H1 (cell line): ENCODE data around the gene TRIM10. TPM values are rescaled to one million over a fixed set of nuclear protein-coding genes. Genes with fewer than 3 reads are reported as not detected.

Experiments
- CTCF ChIA-PET: fragments of 300-600 bp; sonication (Branson Sonifier 250); formaldehyde crosslinking; loops from one replicate; lab custom pipeline; 2021; ENCODE audit not compliant: partially characterized antibody; lab: Charles Lee
- POLR2A ChIA-PET: fragments of 300-600 bp; sonication (Branson Sonifier 250); formaldehyde crosslinking; loops from one replicate; lab custom pipeline; 2021; ENCODE audit warnings: inconsistent platforms; ENCODE audit not compliant: partially characterized antibody; lab: Charles Lee
- DNase-seq, 2 experiments: peaks; one replicate each; pipeline versions ENCODE4 v3.0.0 to v3.0.0-alpha.2; 2010 to 2022; ENCODE audit warnings: low spot score in 2 of 2, low read depth in 1 of 2, mixed read lengths in 1 of 2
- FAIRE-seq: peaks from 2 replicates; lab custom pipeline; 2011; peaks lifted over from hg19 to GRCh38; lab: Jason Lieb, UNC
- H2AFZ ChIP-seq: 2 replicates; pipeline ENCODE4 v1.8.1; 2012; ENCODE audit warnings: low read length, inconsistent platforms
- H2AK5ac ChIP-seq: 2 replicates; pipeline ENCODE4 v1.6.1; 2013; ENCODE audit warnings: low read depth, low read length
- H2BK120ac ChIP-seq: replicated peaks from 2 replicates; pipeline ENCODE3; 2013; ENCODE audit warnings: low read depth, low read length, inconsistent platforms
- H2BK12ac ChIP-seq: 2 replicates; pipeline ENCODE4 v1.6.1; 2013; ENCODE audit warnings: low read depth, low read length
- H2BK15ac ChIP-seq: 2 replicates; pipeline ENCODE4 v1.6.1; 2013; ENCODE audit warnings: low read length
- H2BK20ac ChIP-seq: 2 replicates; pipeline ENCODE4 v1.6.1; 2013; ENCODE audit warnings: low read length
- H2BK5ac ChIP-seq: 2 replicates; pipeline ENCODE4 v1.6.1; 2013; ENCODE audit warnings: low read depth, low read length
- H3K14ac ChIP-seq: 2 replicates; pipeline ENCODE4 v1.6.1; 2013; ENCODE audit warnings: inconsistent platforms; ENCODE audit not compliant: insufficient read length
- H3K18ac ChIP-seq: 2 replicates; pipeline ENCODE4 v1.6.1; 2013; ENCODE audit warnings: low read length; ENCODE audit errors: extremely low read depth
- H3K23ac ChIP-seq: 2 replicates; pipeline ENCODE4 v1.6.1; 2013; ENCODE audit warnings: inconsistent platforms; ENCODE audit not compliant: insufficient read length
- H3K23me2 ChIP-seq: 2 replicates; pipeline ENCODE4 v1.6.1; 2013; ENCODE audit warnings: low read depth, low read length
- H3K27ac ChIP-seq: 2 replicates; pipeline ENCODE4 v1.6.1; 2011; ENCODE audit warnings: low read depth, low read length, inconsistent platforms
- H3K27me3 ChIP-seq, 4 experiments: replicated peaks in 1 of 4; 1 replicate in 1 of 4; 2 replicates in 3 of 4; pipeline versions ENCODE4 v1.6.1 to v1.8.1; 2011 to 2013; ENCODE audit warnings: low read length in 3 of 4, mild to moderate bottlenecking in 3 of 4, inconsistent platforms in 2 of 4, mixed read lengths in 2 of 4, moderate library complexity in 1 of 4; ENCODE audit not compliant: control insufficient read depth in 3 of 4, insufficient read depth in 3 of 4; ENCODE audit errors: extremely low read depth in 1 of 4
- H3K36me3 ChIP-seq, 4 experiments: 2 replicates each; pipeline versions ENCODE4 v1.6.1 to v1.8.1; 2011 to 2013; ENCODE audit warnings: mild to moderate bottlenecking in 4 of 4, low read length in 3 of 4, moderate library complexity in 2 of 4, control low read depth in 1 of 4, inconsistent platforms in 1 of 4; ENCODE audit not compliant: insufficient read depth in 4 of 4, control insufficient read depth in 2 of 4
- H3K4ac ChIP-seq: replicated peaks from 2 replicates; pipeline ENCODE3; 2013; ENCODE audit warnings: low read length, low read depth, mixed read lengths, inconsistent platforms; ENCODE audit not compliant: insufficient read length
- H3K4me1 ChIP-seq, 4 experiments: replicated peaks in 1 of 4; 1 replicate in 1 of 4; 2 replicates in 3 of 4; pipeline versions ENCODE4 v1.6.1 to v1.8.1; 2011 to 2013; ENCODE audit warnings: low read length in 3 of 4, inconsistent platforms in 2 of 4, mixed read lengths in 1 of 4; ENCODE audit not compliant: insufficient read depth in 4 of 4, control insufficient read depth in 3 of 4
- H3K4me2 ChIP-seq, 2 experiments: 2 replicates each; pipeline versions ENCODE4 v1.6.1 to v1.8.1; 2011 to 2013; ENCODE audit warnings: low read depth in 2 of 2, low read length in 2 of 2, control low read depth in 1 of 2, inconsistent platforms in 1 of 2, mild to moderate bottlenecking in 1 of 2; ENCODE audit not compliant: insufficient read depth in 1 of 2
- H3K4me3 ChIP-seq, 4 experiments: fragments of 200-600, 300-600 bp in 1 of 4; sonication (generic), shearing (Covaris generic), sonication (Bioruptor Twin) in 1 of 4; 2 replicates each; pipeline versions ENCODE4 v1.5.1 to v1.8.1; 2011 to 2016; ENCODE audit warnings: low read length in 4 of 4, low read depth in 3 of 4, control low read depth in 2 of 4, inconsistent platforms in 2 of 4, mild to moderate bottlenecking in 2 of 4, mixed read lengths in 1 of 4, moderate library complexity in 1 of 4; ENCODE audit not compliant: insufficient read depth in 2 of 4; ENCODE audit errors: extremely low read depth in 1 of 4
- H3K56ac ChIP-seq: replicated peaks from 2 replicates; pipeline ENCODE3; 2013; ENCODE audit warnings: low read depth, mild to moderate bottlenecking, mixed read lengths, low read length, inconsistent platforms; ENCODE audit not compliant: insufficient read length
- H3K79me1 ChIP-seq: 2 replicates; pipeline ENCODE4 v1.6.1; 2013; ENCODE audit warnings: low read depth, low read length, control low read depth
- H3K79me2 ChIP-seq, 2 experiments: 2 replicates each; pipeline versions ENCODE4 v1.6.1 to v1.8.1; 2012 to 2013; ENCODE audit warnings: low read length in 2 of 2, mild to moderate bottlenecking in 2 of 2, inconsistent platforms in 1 of 2; ENCODE audit not compliant: insufficient read depth in 2 of 2, control insufficient read depth in 1 of 2
- H3K9ac ChIP-seq, 4 experiments: replicated peaks in 1 of 4; 1 replicate in 1 of 4; 2 replicates in 3 of 4; pipeline versions ENCODE4 v1.6.1 to v1.8.1; 2011 to 2013; ENCODE audit warnings: low read depth in 3 of 4, low read length in 3 of 4, control low read depth in 2 of 4, mild to moderate bottlenecking in 2 of 4, moderate library complexity in 2 of 4, inconsistent platforms in 1 of 4; ENCODE audit errors: extremely low read depth in 1 of 4
- H3K9me3 ChIP-seq, 2 experiments: 2 replicates each; pipeline versions ENCODE4 v1.6.1 to v1.8.1; 2012 to 2013; ENCODE audit warnings: mild to moderate bottlenecking in 2 of 2, moderate library complexity in 2 of 2, control low read depth in 1 of 2, inconsistent platforms in 1 of 2, low read depth in 1 of 2, low read length in 1 of 2, mixed read lengths in 1 of 2; ENCODE audit not compliant: insufficient read depth in 2 of 2
- H4K20me1 ChIP-seq, 2 experiments: replicated peaks in 1 of 2; 2 replicates each; pipeline versions ENCODE3 to v1.8.1; 2011 to 2013; ENCODE audit warnings: inconsistent platforms in 2 of 2, low read length in 2 of 2, mild to moderate bottlenecking in 1 of 2; ENCODE audit not compliant: insufficient read depth in 2 of 2, control insufficient read depth in 1 of 2
- H4K5ac ChIP-seq: 2 replicates; pipeline ENCODE4 v1.6.1; 2013; ENCODE audit warnings: low read length, low read depth, mixed read lengths, inconsistent platforms; ENCODE audit not compliant: insufficient read length
- H4K8ac ChIP-seq: 2 replicates; pipeline ENCODE4 v1.8.0; 2013; ENCODE audit warnings: mild to moderate bottlenecking, moderate library complexity, low read length, inconsistent platforms; ENCODE audit not compliant: insufficient read depth; ENCODE audit errors: extremely low read depth
- H4K91ac ChIP-seq: replicated peaks from 2 replicates; pipeline ENCODE3; 2013; ENCODE audit warnings: low read length, mixed read lengths, inconsistent platforms; ENCODE audit not compliant: insufficient read length
- BACH1 ChIP-seq: IDR thresholded peaks from 2 replicates; pipeline ENCODE4 v1.6.1; 2012; ENCODE audit warnings: low read length, improper control_type of control experiment
- BRCA1 ChIP-seq: IDR thresholded peaks from 2 replicates; pipeline ENCODE4 v1.6.1; 2012; ENCODE audit warnings: low read depth, low read length, improper control_type of control experiment
- E2F6 ChIP-seq: IDR thresholded peaks from 2 replicates; pipeline ENCODE4 v1.6.1; 2012; ENCODE audit warnings: inconsistent platforms
- EGR1 ChIP-seq: IDR thresholded peaks from 2 replicates; pipeline ENCODE4 v1.6.1; 2011; ENCODE audit warnings: low read depth, low read length, borderline replicate concordance
- MAX ChIP-seq: IDR thresholded peaks from 2 replicates; pipeline ENCODE4 v1.6.1; 2012; ENCODE audit warnings: inconsistent platforms
- WGBS, 2 experiments: shearing (Covaris generic) in 1 of 2; methylation state at CpG; one replicate each; pipeline versions ENCODE4 v1.1.6 to v1.1.7; 2013 to 2015; ENCODE audit warnings: low lambda C conversion rate in 2 of 2, mixed read lengths in 2 of 2, inconsistent platforms in 1 of 2, low coverage in 1 of 2, missing lambda C conversion rate in 1 of 2; ENCODE audit not compliant: insufficient replicate concordance in 2 of 2, insufficient coverage in 1 of 2, insufficient read length in 1 of 2; ENCODE audit errors: extremely low coverage in 1 of 2, missing lambda C conversion rate in 1 of 2; 5-methylcytosine and 5-hydroxymethylcytosine counted together
- polyA plus RNA-seq, 7 experiments: library from polyadenylated mRNA; depleted of rRNA in 3 of 7; stranded (reverse) in 5 of 7; unstranded in 2 of 7; fragments of >200 nt in 5 of 7; fragments of 200-250 nt in 2 of 7; gene quantifications; 1 replicate in 5 of 7; 2 replicates in 1 of 7; 4 replicates in 1 of 7; pipeline versions ENCODE4 v1.2.1 to v1.2.3, GENCODE V29; 2011 to 2013; ENCODE audit warnings: missing spikeins in 2 of 7, mixed read lengths in 2 of 7
- total RNA-seq: library from RNA; stranded (reverse); fragmentation: NEBNext Ultra II Directional; extraction: Animal tissue kit (Norgen Biotek cat#: 25700); gene quantifications from 2 replicates; pipeline ENCODE4 v1.2.1, GENCODE V29; 2021

TRIM10 gene
- total and polyA plus RNA-seq, 2 of the 8 experiments (the other 6 are each of a cell fraction or from before 2014, with no cell fraction given), result 0.06 TPM; not detected in 1

GRCh38 chr6:30155520-30156261 lies 5.3 kb downstream of the TRIM10 start:
- Histone ChIP-seq H3K27me3 (peaks cover 0 to 4% (median 1%) of the 10 kb centered on the region in 4 experiments; a peak in 4 of 7 replicates), H3K23ac (no peak overlapping the region), H4K91ac (no peak overlapping the region), H3K79me1 (no peaks in the 10 kb centered on the region), H3K27ac (no peak overlapping the region), H3K4me2 (no peak overlapping the region), H3K18ac (no peak overlapping the region), H2BK5ac (no peak overlapping the region), H3K23me2 (no peaks in the 10 kb centered on the region), H2BK12ac (no peak overlapping the region), H2BK120ac (no peak overlapping the region), H3K14ac (no peak overlapping the region), H4K8ac (no peak overlapping the region), H2BK20ac (no peak overlapping the region), H2AFZ (no peak overlapping the region), H3K79me2 (no peaks in the 10 kb centered on the region), H3K4me1 (no peaks in the 10 kb centered on the region), H4K5ac (no peak overlapping the region), H3K36me3 (no peaks in the 10 kb centered on the region), H3K4ac (no peak overlapping the region), H3K56ac (no peak overlapping the region), H2BK15ac (no peak overlapping the region), H3K9ac (no peak overlapping the region), H2AK5ac (no peak overlapping the region), H4K20me1 (no peaks in the 10 kb centered on the region), H3K9me3 (no peaks in the 10 kb centered on the region), H3K4me3 (no peak overlapping the region)
- no peak for DNase-seq
- no peak for FAIRE-seq
- 93% methylated on average over 2 of the region's 2 CpGs; no CpG with 5 or more reads in 1 of the 2 experiments for WGBS, 2 experiments
- ChIA-PET POLR2A (no interaction called here), CTCF (interaction anchor here (0.6 to 6.9 kb wide), 4 partner anchors 10 to 115 kb away, joined by 3 to 50 read pairs (median 6); no protein-coding TSS in a partner anchor)
- TF ChIP-seq BRCA1 (no peak), E2F6 (no peak), EGR1 (no peak), MAX (no peak), BACH1 (no peak)
